Measurements from ENCODE around the gene CLCN6. TPM values are rescaled to one million over a fixed set of nuclear protein-coding genes. Genes with fewer than 3 reads are reported as not detected.

The CLCN6 gene
- total RNA-seq, 1 donor from 2014 or later = 29.2 TPM

GRCh38 chr1:11784256-11784992 lies 21.6 kb upstream of the CLCN6 start:
- H3K4me3 ChIP-seq = peak overlapping the region; percentile 37
- no peaks in the 10 kb centered on the region for H3K27me3 ChIP-seq (ENCODE audit: low read depth)
- peaks cover 53% of the 10 kb centered on the region for H3K4me1 ChIP-seq
- ATAC-seq = no peak
- no peak for TF ChIP-seq CTCF (IDR thresholded peaks at IDR 0.05)
- no peaks in the 10 kb centered on the region for H3K9me3 ChIP-seq
- peaks cover 5% of the 10 kb centered on the region for H3K36me3 ChIP-seq
- intact Hi-C loops (cut with DNase I) = no loop called here
- DNase-seq = no peak
- H3K27ac ChIP-seq = peak overlapping the region; percentile 72

DNA sequence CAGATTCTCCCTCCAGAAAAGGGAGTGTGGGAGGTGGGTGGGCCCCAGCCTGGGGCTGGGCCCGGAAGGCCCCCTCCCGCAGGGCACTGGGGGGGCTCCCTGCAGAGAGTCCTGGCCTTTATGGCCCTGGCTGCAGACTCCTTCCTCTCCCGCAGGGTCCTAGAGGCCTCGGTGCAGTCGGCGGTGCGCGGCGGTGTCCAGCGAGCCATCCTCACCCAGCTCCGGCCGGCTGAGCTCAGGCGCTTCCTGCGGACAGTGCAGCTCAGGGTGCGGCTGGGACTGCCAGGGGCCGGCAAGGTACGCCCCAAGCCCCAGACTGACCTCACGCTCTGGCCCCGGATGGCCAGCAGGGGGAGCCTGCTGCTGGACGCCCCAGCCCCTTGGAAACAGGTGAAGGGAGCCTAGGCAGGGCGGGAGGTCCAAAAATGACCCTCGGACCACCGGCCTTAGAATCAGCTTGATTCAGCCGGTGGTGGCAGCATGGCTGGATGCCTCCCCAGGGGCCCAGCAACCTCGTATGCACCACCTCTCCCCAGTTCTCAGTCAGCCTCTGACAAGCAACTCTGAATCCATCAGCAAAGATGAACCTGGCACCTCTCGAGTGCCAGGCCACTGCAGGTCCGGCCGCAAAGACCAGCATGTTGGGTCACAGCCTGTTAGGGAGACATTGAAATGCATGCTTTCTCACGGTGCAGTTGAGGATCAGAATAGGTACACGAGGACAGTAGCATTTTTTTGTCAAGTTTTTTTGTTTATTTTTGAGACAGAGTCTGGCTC lies 20.8 kb upstream of the CLCN6 start:
- Histone ChIP-seq H3K27ac (peak overlapping the region; percentile 72), H3K9me3 (no peaks in the 10 kb centered on the region), H3K4me1 (peaks cover 60% of the 10 kb centered on the region), H3K36me3 (peaks cover 13% of the 10 kb centered on the region), H3K4me3 (peak overlapping the region; percentile 37), H3K27me3 (ENCODE audit: low read depth) (no peaks in the 10 kb centered on the region)
- peak; percentile 87 for TF ChIP-seq CTCF (IDR thresholded peaks at IDR 0.05)
- DNase-seq (peak; percentile 85), ATAC-seq (peak; percentile 56 to 71)
- intact Hi-C loops (cut with DNase I) = no loop called here

- Histone ChIP-seq H3K4me1 (peaks cover 70% of the 10 kb centered on the region), H3K27ac (peak overlapping the region; percentile 93)
- intact Hi-C loops (cut with DNase I) = no loop called here
These were observed 19.8 kb upstream of the CLCN6 start for GRCh38 chr1:11786168-11786567.

GRCh38 chr1:11787251-11787803 lies 18.7 kb upstream of the CLCN6 start:
- Histone ChIP-seq H3K36me3 (peaks cover 23% of the 10 kb centered on the region), H3K4me3 (peak overlapping the region; percentile 18), H3K4me1 (peaks cover 82% of the 10 kb centered on the region), H3K27me3 (ENCODE audit: low read depth) (no peaks in the 10 kb centered on the region), H3K27ac (peak overlapping the region; percentile 93), H3K9me3 (no peaks in the 10 kb centered on the region)
- DNase-seq = peak; percentile 84
- ATAC-seq = peak; percentile 75 to 79
- intact Hi-C loops (cut with DNase I) = no loop called here
- no peak for TF ChIP-seq CTCF (IDR thresholded peaks at IDR 0.05)

More at GRCh38 chr1:11786168-11786567, 19.8 kb upstream of the CLCN6 start:
- ATAC-seq (no peak), DNase-seq (no peak)
- H3K27me3 ChIP-seq (ENCODE audit: low read depth) = no peaks in the 10 kb centered on the region
- TF ChIP-seq CTCF (IDR thresholded peaks at IDR 0.05) = no peak
- H3K9me3 ChIP-seq = no peaks in the 10 kb centered on the region
- no peak overlapping the region for H3K4me3 ChIP-seq
- peaks cover 16% of the 10 kb centered on the region for H3K36me3 ChIP-seq

DNA sequence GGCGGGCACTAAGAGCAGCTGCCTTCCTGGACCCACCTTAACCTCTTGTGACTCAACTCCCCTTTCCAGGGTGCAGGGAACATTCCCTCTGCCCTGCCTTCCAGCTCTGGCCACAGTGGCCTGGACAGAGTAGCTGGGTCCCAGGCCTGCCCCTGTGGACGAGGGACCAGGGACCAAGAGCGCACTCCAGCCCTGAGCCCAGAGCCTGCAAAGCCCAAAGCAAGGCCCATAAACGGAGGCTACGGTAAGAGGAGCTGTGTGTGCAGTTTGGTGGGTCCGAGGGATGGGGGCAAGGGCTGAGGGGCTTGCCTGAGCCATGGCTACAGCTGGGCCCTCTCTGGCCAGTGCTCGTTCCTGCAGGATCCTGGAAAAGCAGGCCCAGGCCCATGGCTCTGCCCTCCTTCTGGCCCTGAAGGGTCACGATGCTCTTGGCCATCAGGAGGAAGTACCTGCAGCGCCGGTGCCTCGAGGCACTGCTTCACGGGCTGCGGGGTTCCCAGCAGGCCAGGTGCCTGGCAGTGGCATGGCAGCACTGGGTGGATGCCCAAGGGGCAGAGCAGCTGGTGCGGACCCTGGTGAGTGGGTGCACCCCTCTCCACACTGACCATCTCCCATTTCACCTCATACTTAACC lies 18.1 kb upstream of the CLCN6 start:
- DNase-seq (no peak), ATAC-seq (no peak)
- Histone ChIP-seq H3K4me1 (peaks cover 88% of the 10 kb centered on the region), H3K4me3 (peak overlapping the region; percentile 18), H3K27me3 (ENCODE audit: low read depth) (no peaks in the 10 kb centered on the region), H3K27ac (peak overlapping the region; percentile 93), H3K36me3 (peaks cover 29% of the 10 kb centered on the region), H3K9me3 (no peaks in the 10 kb centered on the region)
- intact Hi-C loops (cut with DNase I) = no loop called here
- TF ChIP-seq CTCF (IDR thresholded peaks at IDR 0.05) = no peak

Data from lower lobe of right lung (tissue), 2 donors.